ENCODE data around the gene LRRK2. TPM values are rescaled to one million over a fixed set of nuclear protein-coding genes. Genes with fewer than 3 reads are reported as not detected.

LRRK2 gene
- total RNA-seq, 1 donor from 2014 or later, result 14.3 TPM

DNA sequence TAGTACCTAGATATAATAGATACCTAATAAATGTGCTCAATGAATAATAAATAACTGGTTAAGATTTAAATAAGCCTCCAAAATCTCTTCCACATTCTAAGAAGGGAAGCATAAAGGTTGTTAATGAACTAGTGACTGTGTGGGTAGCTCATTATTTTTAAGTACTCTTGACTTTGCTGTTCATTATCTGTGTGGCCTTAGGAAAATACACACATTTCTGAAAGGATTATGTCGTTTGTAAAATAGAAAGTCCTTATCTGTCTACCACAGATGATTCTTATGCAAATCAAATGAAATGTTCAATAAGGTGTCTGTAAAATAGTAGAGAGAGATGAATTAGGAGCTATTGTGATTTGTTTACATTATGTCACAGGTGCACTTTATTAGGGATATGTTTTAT lies 119.5 kb downstream of the LRRK2 start:
- DNase-seq (ENCODE audit: low spot score in 2 of 2), result no peak
- Histone ChIP-seq H3K27ac (no peak overlapping the region), H3K4me1 (no peaks in the 10 kb centered on the region), H3K4me3 (no peak overlapping the region), H3K36me3 (peaks cover 0 to 20% of the 10 kb centered on the region in 2 donors), H3K9me3 (no peaks in the 10 kb centered on the region), H3K27me3 (no peaks in the 10 kb centered on the region)
- TF ChIP-seq, protein P1, sequence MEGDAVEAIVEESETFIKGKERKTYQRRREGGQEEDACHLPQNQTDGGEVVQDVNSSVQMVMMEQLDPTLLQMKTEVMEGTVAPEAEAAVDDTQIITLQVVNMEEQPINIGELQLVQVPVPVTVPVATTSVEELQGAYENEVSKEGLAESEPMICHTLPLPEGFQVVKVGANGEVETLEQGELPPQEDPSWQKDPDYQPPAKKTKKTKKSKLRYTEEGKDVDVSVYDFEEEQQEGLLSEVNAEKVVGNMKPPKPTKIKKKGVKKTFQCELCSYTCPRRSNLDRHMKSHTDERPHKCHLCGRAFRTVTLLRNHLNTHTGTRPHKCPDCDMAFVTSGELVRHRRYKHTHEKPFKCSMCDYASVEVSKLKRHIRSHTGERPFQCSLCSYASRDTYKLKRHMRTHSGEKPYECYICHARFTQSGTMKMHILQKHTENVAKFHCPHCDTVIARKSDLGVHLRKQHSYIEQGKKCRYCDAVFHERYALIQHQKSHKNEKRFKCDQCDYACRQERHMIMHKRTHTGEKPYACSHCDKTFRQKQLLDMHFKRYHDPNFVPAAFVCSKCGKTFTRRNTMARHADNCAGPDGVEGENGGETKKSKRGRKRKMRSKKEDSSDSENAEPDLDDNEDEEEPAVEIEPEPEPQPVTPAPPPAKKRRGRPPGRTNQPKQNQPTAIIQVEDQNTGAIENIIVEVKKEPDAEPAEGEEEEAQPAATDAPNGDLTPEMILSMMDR (IDR thresholded peaks at IDR 0.05), result no peak
- intact Hi-C loops (cut with DNase I), result no loop called here

DNA sequence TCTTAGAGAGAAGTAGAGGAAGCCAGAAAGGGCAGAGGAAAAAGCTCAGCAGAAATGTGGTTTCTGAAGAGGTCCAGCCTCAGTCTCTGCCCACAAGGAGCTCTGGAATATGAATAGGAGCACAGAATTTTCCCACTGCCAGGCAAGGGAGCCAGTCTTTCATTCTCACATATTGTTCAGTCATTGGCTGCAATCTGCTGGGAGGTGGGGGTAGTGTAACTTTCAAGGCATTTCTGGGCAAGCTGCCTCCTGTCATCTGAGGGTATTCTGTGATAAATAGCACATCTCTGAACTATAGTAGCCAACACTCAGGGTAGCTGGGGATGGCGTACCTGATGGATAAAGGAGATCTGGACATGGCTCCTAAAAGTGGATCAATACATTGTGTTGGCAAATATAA lies 127.2 kb downstream of the LRRK2 start:
- Histone ChIP-seq H3K9me3 (no peaks in the 10 kb centered on the region), H3K27me3 (no peaks in the 10 kb centered on the region), H3K27ac (no peak overlapping the region), H3K4me3 (no peak overlapping the region), H3K36me3 (peaks cover 8 to 20% of the 10 kb centered on the region in 2 donors), H3K4me1 (no peaks in the 10 kb centered on the region)
- no peak for DNase-seq (ENCODE audit: low spot score in 2 of 2)
- TF ChIP-seq, protein P1 (IDR thresholded peaks at IDR 0.05), result no peak
- intact Hi-C loops (cut with DNase I), result no loop called here

- no peak overlapping the region for H3K27ac ChIP-seq
- no peaks in the 10 kb centered on the region for H3K9me3 ChIP-seq
- TF ChIP-seq, protein P1 (IDR thresholded peaks at IDR 0.05), result no peak
- no peak for DNase-seq (ENCODE audit: low spot score in 2 of 2)
- H3K4me3 ChIP-seq, result no peak overlapping the region
- no peaks in the 10 kb centered on the region for H3K27me3 ChIP-seq
- no peaks in the 10 kb centered on the region for H3K4me1 ChIP-seq
- intact Hi-C loops (cut with DNase I), result no loop called here
- H3K36me3 ChIP-seq, result peaks cover 0 to under 1% of the 10 kb centered on the region in 2 donors
These were observed 150.3 kb downstream of the LRRK2 start for GRCh38 chr12:40375076-40375475.

DNA sequence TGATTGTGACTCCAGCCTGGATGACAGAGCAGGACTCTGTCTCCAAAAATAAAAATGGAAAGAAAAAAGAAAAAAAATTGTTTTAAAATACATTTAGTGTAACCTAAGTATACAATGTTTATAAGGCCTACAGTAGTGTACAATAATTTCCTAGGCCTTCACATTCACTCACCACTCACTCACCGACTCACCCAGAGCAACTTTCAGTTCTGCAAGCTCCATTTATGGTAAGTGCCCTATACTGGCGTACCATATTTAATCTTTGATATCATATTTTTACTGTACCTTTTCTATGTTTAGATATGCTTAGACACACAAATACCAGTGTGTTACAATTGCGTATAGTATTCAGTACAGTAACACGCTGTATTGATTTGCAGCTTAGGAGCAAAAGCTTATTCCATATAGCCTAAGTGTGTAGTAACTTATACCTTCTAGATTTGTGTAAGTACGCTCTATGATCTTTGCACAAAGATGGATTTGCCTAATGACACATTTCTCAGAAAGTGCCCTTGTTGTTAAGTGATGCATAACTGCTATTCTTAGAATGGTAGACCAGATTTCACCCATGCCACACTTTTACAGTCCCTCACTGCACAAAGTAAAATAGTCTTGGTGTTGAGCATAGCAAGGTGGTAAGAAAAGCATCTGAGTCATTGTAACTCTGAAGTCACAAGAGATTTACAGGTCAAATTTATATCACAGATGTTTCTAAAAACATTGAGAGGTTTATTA lies 151.9 kb downstream of the LRRK2 start:
- Histone ChIP-seq H3K36me3 (no peaks in the 10 kb centered on the region), H3K9me3 (no peaks in the 10 kb centered on the region), H3K27ac (no peak overlapping the region), H3K4me1 (no peaks in the 10 kb centered on the region), H3K27me3 (no peaks in the 10 kb centered on the region), H3K4me3 (no peak overlapping the region)
- intact Hi-C loops (cut with DNase I), result no loop called here
- TF ChIP-seq, protein P1 (IDR thresholded peaks at IDR 0.05), result no peak
- no peak for DNase-seq (ENCODE audit: low spot score in 2 of 2)

GRCh38 chr12:40378691-40379090 lies 153.9 kb downstream of the LRRK2 start:
- TF ChIP-seq, protein P1 (IDR thresholded peaks at IDR 0.05), result no peak
- Histone ChIP-seq H3K4me3 (no peak overlapping the region), H3K27me3 (no peaks in the 10 kb centered on the region), H3K27ac (no peak overlapping the region), H3K4me1 (no peaks in the 10 kb centered on the region), H3K9me3 (no peaks in the 10 kb centered on the region), H3K36me3 (no peaks in the 10 kb centered on the region)
- intact Hi-C loops (cut with DNase I), result no loop called here
- DNase-seq (ENCODE audit: low spot score in 2 of 2), result no peak
